NOMO-1 (cell line): ENCODE data around the gene TMEM53.

ENCODE experiments used
- DNase-seq, 2 experiments: peaks; one replicate each; lab custom pipeline; 2025; ENCODE audit not compliant: unreplicated experiment in 2 of 2; lab: John Stamatoyannopoulos, UW

The TMEM53 gene

DNA sequence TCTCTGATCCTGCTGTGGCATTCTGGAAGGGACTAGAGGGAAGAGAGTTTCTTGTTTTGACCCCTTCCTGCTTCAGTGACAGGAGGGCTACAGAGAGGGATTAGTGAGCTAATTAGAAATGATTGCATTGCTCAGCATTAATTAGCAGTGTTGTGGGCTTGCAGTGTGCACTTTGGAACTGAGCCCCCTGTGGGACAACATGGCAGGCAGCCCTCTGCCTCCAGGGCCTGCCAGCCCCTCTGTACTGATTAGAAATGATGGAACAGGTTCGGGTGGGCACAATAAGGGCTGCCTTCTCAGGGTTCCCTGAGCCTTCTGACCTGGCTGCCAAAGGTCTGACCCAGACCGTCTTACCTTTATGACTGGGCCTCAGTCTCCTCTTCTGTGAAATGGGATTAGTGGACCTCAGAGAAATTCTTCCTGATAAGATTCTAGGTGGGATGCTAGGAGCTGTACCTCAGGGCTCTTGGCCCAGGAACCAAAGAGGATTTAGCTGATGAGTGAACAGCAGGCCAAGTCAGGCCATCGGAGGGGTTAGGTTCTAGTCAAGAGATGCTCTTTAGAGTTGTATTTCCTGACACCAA lies 39.6 kb downstream of the TMEM53 start:
- no peak for DNase-seq

GRCh38 chr1:44632598-44632997 lies 41.7 kb downstream of the TMEM53 start:
- DNase-seq = peak in 1 of 2 experiments; percentile 32

GRCh38 chr1:44631647-44632539 lies 42.4 kb downstream of the TMEM53 start:
- DNase-seq = peak; percentile 81 to 88

GRCh38 chr1:44631333-44631646 lies 43.0 kb downstream of the TMEM53 start:
- peak in 1 of 2 experiments; percentile 48 for DNase-seq

DNA sequence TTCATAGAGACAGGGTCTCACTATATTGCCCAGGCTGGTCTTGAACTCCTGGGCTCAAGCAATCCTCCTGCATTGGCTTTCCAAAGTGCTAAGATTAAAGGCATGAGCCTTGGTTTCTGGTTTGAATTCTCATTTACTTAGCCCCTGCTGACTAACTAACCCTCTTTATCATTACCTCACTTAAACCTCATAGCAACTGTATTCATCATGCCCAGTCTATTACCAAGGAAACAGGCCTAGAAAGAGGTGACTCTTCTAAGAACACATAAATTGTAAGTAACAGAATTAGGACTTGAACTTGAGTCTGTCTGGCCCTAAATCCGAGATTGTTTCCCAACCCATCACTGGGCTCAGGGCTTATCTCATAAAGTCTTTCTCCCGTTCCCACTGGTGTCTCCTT lies 44.2 kb downstream of the TMEM53 start:
- DNase-seq = no peak

GRCh38 chr1:44628962-44629756 lies 45.1 kb downstream of the TMEM53 start:
- DNase-seq = no peak

- DNase-seq = no peak
Observed at GRCh38 chr1:44625348-44625747, 48.9 kb downstream of the TMEM53 start.

- no peak for DNase-seq
Observed at GRCh38 chr1:44624268-44624901, 49.9 kb downstream of the TMEM53 start.

GRCh38 chr1:44621841-44622286 lies 52.4 kb downstream of the TMEM53 start:
- no peak for DNase-seq

- no peak for DNase-seq
Observed at GRCh38 chr1:44620072-44620471, 54.2 kb downstream of the TMEM53 start.

- no peak for DNase-seq
Observed at GRCh38 chr1:44619261-44619900, 54.9 kb downstream of the TMEM53 start.

GRCh38 chr1:44617703-44618029 lies 56.6 kb downstream of the TMEM53 start:
- DNase-seq = no peak

GRCh38 chr1:44616991-44617702 lies 57.1 kb downstream of the TMEM53 start:
- DNase-seq = no peak

- DNase-seq = no peak
Observed at GRCh38 chr1:44616284-44616990, 57.8 kb downstream of the TMEM53 start.

- DNase-seq = no peak
Observed at GRCh38 chr1:44613941-44614340, 60.3 kb downstream of the TMEM53 start.

- no peak for DNase-seq
Observed at GRCh38 chr1:44611866-44612265, 62.4 kb downstream of the TMEM53 start.

GRCh38 chr1:44611419-44611818 lies 62.9 kb downstream of the TMEM53 start:
- no peak for DNase-seq

GRCh38 chr1:44610527-44611148 lies 63.6 kb downstream of the TMEM53 start:
- DNase-seq = no peak
